NCI-H2171 (cell line): ENCODE data around the gene WAC.
A peak's percentile ranks its signal among the peaks of the same experiment; 100 is the strongest.

ENCODE experiments used
- DNase-seq: peaks from one replicate; lab custom pipeline; 2025; lab: John Stamatoyannopoulos, UW

The WAC gene

GRCh38 chr10:28530751-28531150, 2.2 kb upstream of the WAC start:
- no peak for DNase-seq

GRCh38 chr10:28533186-28533564, 257 bp downstream of the WAC start:
- DNase-seq, result no peak

- peak; percentile 2 for DNase-seq
Observed at GRCh38 chr10:28533571-28534304, 820 bp downstream of the WAC start.

DNA sequence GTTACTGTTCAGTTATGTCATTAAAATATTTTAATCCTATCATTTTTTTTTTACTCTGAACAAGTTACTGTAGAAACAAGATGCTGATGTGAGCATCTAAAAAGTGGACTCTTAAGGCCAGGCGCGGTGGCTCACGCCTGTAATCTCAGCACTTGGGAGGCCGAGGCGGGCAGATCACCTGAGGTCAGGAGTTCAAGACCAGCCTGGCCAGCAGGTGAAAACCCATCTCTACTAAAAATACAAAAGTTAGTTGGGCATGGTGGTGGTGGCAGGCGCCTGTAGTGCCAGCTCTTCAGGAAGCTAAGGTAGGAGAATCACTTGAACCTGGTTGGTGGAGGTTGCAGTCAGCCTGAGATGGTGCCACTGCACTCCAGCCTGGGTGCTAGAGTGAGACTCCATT, 2.9 kb downstream of the WAC start:
- DNase-seq, result no peak

DNA sequence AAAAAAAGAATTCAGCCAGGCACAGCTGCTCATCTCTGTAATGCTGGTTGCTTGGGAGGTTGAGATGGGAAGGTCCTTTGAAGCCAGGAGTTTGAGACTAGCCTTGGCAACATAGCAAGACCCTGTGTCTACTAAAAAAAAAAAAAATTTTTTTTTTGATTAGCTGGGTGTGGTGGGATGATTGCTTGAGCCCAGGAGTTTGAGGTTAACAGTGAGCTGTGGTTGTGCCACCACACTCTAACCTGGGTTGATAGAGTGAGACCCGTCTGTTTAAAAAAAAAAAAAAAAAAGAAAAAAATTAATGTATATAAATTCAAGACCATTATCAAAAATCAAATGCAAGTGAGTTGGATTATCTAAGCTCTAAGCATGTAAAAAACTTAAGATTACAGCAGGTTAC, 5.7 kb downstream of the WAC start:
- DNase-seq, result no peak

GRCh38 chr10:28540145-28540544, 7.2 kb downstream of the WAC start:
- no peak for DNase-seq

DNA sequence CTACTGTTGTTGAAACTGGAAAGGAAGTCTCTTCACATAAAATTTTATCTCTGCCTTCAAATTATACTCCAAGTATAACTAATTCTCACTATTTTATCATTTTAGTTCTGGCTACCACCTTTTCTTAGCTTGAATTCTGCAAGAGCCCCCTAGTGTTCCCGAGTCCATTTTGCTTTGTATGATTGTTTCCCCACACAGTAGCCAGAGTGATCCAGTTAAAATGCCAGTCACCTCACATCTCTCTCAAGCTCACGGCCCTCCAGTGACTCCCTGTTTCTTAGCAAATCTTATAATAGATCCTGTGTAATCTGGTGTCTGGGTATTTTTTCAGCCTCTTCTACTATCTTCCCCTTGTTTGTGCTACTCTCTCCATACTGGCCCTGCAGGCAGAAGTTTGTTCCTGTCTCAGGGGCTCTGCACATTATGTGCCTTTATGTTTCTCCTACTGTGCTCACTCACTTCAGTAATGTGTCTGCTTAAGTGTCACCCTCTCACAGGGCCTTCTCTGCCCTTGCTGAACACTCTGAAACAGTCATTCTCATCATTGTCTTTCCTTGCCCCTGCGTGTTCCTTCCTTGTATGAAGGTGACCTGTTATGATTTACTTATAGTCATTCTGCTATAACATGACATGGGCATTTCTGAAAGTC, 8.9 kb downstream of the WAC start:
- no peak for DNase-seq

DNA sequence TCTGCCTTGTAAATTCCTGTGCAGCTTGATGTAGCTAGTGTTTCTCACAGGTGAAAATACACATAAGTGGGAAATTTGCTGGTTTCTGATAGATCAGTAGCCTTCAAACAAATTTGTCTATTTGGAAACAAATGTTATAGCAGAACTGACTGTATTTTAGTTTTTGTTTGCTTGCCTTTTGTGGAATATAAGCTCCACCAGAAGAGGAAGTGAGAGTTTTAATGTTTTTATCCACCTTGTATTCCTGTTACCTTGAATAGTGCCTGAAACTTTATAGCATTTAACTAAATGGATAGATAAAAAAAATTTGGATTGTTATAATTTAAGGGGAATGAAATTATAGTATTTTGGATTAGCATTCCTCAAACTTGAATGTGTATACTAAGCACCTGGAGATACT, 9.8 kb downstream of the WAC start:
- DNase-seq, result no peak

DNA sequence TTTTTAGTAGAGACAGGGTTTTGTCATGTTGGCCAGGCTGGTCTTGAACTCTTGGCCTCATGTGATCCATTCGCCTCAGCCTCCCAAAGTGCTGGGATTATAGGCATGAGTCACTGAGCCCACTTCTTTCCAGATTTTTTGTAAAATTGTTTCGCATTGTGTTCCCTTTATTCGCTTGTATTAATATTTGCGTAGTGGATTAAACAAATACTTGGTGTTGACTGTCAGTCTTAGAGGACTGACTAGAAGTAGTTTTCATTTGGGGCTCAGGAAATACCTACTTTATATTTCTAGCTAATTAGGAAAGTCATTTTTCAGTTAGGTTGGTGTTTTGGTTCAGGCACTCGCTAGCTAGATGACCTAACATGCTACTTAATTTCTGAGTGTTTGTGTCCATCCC, 11.1 kb downstream of the WAC start:
- no peak for DNase-seq

- no peak for DNase-seq
Observed at GRCh38 chr10:28545967-28546644, 13.2 kb downstream of the WAC start.

DNA sequence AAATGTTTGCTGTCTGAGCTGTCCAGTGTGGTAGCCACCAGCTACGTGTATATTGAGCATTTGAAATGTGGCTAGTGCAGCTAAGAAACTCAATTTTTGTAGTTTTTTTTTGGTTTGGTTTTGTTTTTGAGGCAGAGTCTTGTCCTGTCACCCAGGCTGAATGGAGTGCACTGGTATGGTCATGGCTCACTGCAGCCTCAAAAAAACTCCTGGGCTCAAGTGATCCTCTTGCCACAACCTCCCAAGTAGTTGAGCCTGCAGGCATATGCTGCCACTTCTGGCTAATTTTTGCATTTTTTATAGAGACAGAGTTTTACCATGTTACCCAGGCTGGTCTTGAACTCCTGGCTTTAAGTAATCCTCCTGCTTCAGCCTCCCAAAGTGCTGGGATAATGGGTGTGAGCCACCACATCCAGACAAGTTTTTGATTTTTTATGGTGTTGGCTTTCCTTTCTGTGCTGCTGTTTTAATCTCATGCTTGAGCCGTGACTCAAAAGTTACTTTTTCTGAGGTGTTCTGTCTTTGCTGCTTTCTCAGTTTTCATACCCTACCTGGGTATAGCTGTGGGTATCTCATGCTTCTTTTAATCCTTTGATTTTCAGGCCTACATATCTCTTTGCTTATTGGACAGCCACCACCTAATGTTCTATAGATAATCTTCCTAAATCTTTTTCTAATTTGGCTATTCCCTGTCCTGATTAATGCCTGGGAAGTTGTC, 16.0 kb downstream of the WAC start:
- no peak for DNase-seq

DNA sequence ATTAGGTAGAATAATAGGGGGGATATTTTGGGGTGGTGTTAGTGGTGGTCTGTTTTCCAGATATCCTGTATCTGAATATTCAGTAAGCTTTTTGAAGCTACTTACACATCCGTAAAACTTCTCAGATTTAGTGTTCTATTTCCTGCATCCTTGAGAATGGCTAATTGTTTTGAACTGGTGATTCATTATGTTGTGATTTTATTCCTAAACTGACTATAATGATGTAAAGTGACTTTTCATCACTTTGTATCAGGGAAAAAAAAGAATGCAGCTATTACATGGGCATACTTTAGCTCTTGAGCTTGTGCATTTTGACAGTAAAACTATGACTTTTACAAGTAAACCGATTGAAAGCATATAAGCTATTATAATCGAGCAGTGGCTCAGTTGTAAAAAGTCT, 18.2 kb downstream of the WAC start:
- no peak for DNase-seq

GRCh38 chr10:28552775-28553174, 19.9 kb downstream of the WAC start:
- DNase-seq, result no peak

- no peak for DNase-seq
Observed at GRCh38 chr10:28554009-28554408, 21.1 kb downstream of the WAC start.

DNA sequence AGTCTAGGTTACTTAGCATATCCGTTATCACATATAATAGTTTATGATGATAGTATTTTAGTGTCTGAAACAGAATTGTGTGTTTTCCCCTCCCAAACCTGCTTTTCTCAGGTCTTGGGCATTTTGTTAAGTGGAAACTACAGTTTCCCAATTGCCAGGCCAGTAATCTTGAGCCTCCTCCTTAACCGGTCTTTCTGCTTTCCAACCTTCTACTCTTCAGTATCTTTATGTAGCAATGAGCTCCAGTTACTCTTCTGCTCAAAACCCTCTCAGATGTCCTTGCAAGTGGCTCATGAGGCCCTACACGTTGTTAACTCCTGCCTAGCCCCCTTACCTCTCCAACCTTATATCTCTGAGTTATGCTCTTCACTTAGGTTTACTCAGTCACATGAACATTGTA, 22.0 kb downstream of the WAC start:
- DNase-seq, result no peak

GRCh38 chr10:28555358-28555757, 22.4 kb downstream of the WAC start:
- DNase-seq, result no peak

DNA sequence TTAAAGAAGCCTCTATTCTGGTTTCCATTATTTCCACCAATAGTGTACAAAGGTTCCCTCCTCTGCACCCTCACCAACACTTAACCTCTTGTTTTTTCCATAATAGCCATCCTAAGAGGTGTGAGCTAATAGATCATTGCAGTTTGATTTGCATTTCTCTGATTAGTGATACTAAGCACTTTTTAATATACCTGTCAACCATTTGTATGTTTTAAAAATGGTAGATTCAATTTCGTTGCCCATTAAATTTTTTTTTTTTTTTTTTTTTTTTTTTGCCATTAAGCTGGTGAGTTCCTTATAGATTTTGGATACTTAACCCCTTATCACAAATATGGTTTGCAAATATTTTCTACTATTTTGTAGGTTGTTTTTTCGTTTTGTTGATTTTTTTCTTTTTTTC, 23.2 kb downstream of the WAC start:
- no peak for DNase-seq

DNA sequence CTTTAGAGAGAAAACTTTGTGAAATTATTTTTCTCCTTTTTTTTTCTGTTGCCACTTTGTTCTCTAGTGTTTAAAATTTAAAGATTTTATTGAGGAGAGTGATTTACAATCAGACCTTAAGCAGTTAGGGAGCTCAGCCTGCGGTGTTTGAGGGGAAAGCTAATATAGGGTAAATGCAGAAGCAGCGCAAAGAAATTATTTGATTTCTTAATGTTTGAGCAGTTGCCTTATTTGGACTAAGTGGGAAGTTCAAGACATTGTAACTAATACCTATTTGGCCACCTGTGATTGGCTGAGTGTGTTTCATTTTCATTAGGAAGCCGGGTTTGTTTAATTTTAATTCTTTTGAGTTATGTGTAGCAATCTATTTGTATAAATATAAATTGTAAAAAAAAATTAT, 25.3 kb downstream of the WAC start:
- no peak for DNase-seq

DNA sequence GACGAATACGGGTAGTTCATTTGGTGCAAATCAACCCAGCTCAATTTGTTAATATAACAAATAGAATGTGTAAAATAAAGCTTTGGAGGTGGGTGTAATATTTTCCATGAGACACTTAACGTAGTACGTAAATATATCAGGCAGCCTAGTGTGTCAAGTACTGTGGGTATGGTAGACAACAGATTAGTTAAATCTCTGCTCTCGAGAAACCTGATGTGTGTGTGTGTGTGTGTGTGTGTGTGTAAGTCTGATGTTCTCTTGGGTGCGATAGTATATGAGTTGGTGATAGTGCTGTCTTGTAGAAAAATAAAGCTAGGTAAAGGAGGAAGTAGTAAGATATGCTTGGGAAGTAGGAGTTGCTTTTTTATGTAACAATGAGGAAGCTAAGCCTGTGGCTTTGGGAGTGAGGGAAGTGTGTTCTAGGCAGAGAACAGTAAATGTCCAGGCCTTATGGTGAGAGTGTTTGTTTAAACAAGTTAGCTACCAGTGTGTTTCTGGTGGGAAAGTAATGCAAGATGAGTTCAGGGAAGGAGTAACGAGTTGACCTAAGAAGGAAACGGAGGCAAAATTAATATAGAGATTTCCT, 26.1 kb downstream of the WAC start:
- no peak for DNase-seq

GRCh38 chr10:28559618-28560017, 26.7 kb downstream of the WAC start:
- DNase-seq, result no peak

DNA sequence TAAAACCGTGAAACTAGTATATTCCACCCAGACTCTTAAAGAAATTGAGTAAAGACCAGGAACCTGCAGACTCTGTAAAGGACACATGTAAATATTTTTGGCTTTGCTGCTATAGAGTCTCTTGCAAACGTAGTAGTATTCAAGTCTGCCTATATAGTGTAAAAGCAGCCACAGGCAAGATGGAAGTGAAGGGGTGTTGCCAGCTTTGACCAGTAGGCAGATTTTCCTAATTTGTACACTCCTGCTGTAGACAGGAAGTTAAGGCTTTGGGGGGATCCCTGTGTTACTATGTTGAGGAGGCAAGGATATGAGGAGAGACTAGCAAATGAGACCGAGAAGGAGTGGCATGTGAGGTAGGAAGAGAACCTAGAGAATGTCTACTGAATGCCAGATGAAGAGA, 27.7 kb downstream of the WAC start:
- no peak for DNase-seq

- DNase-seq, result no peak
Observed at GRCh38 chr10:28561531-28561930, 28.6 kb downstream of the WAC start.
